RWPE2 (cell line): ENCODE measurements around the gene AIPL1.

ENCODE experiments used
- ATAC-seq: fragments of 200-7000 bp; cut with Tn5 transposase; 3 replicates; pipeline ENCODE4 v1.9.1; 2021; ENCODE audit warnings: low read depth
- DNase-seq: peaks from one replicate; pipeline ENCODE4 v3.0.0-alpha.2; 2020; ENCODE audit warnings: low spot score
- H3K27ac ChIP-seq: fragments of 450-650 bp; 2 replicates; pipeline ENCODE4 v1.5.1; 2017; ENCODE audit warnings: mild to moderate bottlenecking; ENCODE audit not compliant: poor library complexity, severe bottlenecking
- H3K27me3 ChIP-seq: fragments of 250-450 bp; sonication (Bioruptor Pico); 2 replicates; pipeline ENCODE4 v1.5.1; 2021; ENCODE audit warnings: mild to moderate bottlenecking, moderate library complexity; ENCODE audit not compliant: insufficient read depth, poor library complexity, severe bottlenecking
- H3K36me3 ChIP-seq: fragments of 250-450 bp; sonication (Bioruptor Pico); 2 replicates; pipeline ENCODE4 v1.5.1; 2020; ENCODE audit warnings: low read depth, mild to moderate bottlenecking, moderate library complexity
- H3K4me1 ChIP-seq: fragments of 250-450 bp; sonication (Bioruptor Pico); 2 replicates; pipeline ENCODE4 v1.5.1; 2021; ENCODE audit warnings: mild to moderate bottlenecking, moderate library complexity; ENCODE audit not compliant: insufficient read depth, poor library complexity, severe bottlenecking
- H3K4me3 ChIP-seq: fragments of 250-450 bp; sonication (Bioruptor Pico); 2 replicates; pipeline ENCODE4 v1.5.1; 2021; ENCODE audit warnings: mild to moderate bottlenecking, moderate library complexity; ENCODE audit not compliant: severe bottlenecking
- H3K9me3 ChIP-seq: fragments of 250-450 bp; sonication (Bioruptor Pico); 2 replicates; pipeline ENCODE4 v1.5.1; 2021; ENCODE audit warnings: mild to moderate bottlenecking, moderate library complexity; ENCODE audit not compliant: severe bottlenecking
- CTCF ChIP-seq: fragments of 450-650 bp; IDR thresholded peaks from one replicate; pipeline ENCODE4 v1.5.1; 2017; ENCODE audit warnings: mild to moderate bottlenecking, moderate library complexity; ENCODE audit not compliant: poor library complexity, severe bottlenecking

Gene AIPL1

DNA sequence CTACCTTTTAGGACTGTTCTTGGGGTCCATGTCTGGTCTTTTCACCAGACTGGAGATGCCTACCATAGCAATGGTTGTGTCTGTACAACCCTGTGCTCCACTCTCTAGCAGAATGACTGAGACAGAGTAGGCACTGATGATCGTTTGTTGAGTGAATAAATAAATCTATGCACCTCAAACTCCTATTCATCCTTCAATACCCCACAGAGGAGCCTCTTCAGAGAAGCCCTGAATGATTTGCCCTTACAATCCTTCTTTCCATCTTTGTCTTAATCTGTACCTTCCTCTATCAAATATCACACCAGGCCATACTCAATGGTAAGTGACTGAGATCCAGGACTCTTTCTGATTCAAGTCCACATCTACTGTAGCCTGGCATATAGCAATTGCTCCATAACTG, 32.6 kb upstream of the AIPL1 start:
- peaks cover 10% of the 10 kb centered on the region for H3K4me1 ChIP-seq
- ATAC-seq = no peak

DNA sequence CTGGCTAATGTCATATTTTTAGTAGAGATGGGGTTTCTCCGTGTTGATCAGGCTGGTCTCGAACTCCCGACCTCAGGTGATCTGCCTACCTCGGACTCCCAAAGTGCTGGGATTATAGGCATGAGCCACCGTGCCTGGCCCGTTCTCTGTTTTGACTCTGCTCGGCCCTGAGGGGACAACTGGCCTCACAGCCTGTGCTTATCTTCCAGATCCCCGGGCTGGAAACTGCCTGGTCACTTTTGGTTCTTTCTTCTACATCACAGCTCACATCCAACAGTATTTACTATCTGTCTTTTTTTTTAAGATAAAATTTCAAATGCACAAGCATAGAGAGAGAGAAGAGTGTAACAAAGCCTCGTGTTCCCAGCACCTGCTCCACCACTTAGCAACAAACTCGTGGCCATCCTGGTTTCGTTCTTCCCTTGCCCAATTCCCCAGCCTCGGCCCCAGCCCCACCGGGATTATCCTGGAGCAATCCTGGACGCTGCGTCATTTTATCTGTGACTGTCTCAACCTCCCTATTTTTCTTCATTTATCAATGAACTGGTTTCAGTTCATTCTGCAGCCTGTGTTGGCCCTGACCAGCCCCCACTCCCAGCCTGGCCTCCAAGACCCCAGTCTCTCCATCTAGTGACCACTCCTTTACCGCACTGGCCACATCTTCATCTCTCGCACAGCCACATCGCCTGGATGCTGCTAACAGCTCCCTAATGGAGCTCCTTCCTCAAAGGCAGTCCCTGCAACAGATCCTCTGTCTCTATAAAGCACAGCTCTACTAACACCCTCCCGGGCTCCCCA, 30.5 kb upstream of the AIPL1 start:
- no peak for ATAC-seq
- no peak overlapping the region for H3K27ac ChIP-seq
- no peaks in the 10 kb centered on the region for H3K27me3 ChIP-seq
- peaks cover 8% of the 10 kb centered on the region; the same call in 1 of the 2 replicates for H3K36me3 ChIP-seq
- no peak for TF ChIP-seq CTCF
- no peak for DNase-seq
- no peaks in the 10 kb centered on the region for H3K9me3 ChIP-seq
- no peak overlapping the region for H3K4me3 ChIP-seq
- H3K4me1 ChIP-seq = no peaks in the 10 kb centered on the region

More for the DNA sequence above, 32.6 kb upstream of the AIPL1 start:
- Histone ChIP-seq H3K36me3 (no peaks in the 10 kb centered on the region), H3K9me3 (no peaks in the 10 kb centered on the region), H3K27ac (no peak overlapping the region), H3K27me3 (no peaks in the 10 kb centered on the region), H3K4me3 (no peak overlapping the region)
- TF ChIP-seq CTCF = no peak
- DNase-seq = no peak

GRCh38 chr17:6464446-6465041, 29.6 kb upstream of the AIPL1 start:
- Histone ChIP-seq H3K9me3 (no peaks in the 10 kb centered on the region), H3K4me1 (no peaks in the 10 kb centered on the region), H3K4me3 (no peak overlapping the region), H3K27me3 (no peaks in the 10 kb centered on the region), H3K27ac (no peak overlapping the region), H3K36me3 (peaks cover 10% of the 10 kb centered on the region; the same call in 1 of the 2 replicates)
- TF ChIP-seq CTCF = no peak
- DNase-seq (no peak), ATAC-seq (no peak)

DNA sequence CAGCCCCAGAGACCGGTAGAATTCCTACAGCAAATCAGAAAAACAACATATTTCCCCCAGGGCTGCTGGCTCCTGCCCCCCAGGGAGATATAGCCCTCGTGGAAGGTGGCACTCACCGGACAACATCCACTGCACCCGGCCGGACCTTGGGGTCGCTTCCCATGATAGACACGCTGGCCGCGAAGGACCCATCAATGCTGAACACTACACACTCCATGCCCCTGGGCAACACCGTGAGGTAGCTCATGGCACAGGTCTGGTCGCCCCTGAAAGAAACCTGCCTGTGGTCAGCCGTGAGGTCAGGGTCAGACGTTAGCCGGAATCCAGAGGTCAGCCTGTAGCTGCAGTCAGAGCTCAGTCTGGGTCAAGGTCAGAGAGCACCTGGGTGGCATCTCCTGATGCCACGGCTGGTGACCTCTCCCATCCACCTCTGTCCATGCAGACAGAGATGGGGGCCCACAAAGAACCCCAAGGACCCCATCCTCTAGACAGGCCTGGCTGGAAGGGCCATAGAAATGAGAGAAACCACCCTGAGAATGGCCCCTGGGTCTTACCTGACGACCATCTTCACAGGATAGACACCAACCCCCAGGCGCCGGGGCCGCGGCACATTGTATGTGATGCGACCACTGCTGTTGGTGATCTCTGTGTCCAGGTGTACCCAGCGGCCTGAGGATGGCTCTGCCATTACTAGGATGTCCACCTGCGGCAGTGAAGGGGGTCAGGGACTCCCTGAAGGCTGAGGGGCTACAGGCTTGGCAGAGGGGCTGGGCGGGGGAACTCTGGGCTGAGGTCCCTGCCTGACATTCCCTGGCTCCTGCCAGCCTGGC, 28.9 kb upstream of the AIPL1 start:
- no peaks in the 10 kb centered on the region for H3K4me1 ChIP-seq
- no peak for TF ChIP-seq CTCF
- no peak for ATAC-seq
- no peak overlapping the region for H3K4me3 ChIP-seq
- H3K9me3 ChIP-seq = no peaks in the 10 kb centered on the region
- no peak for DNase-seq
- no peak overlapping the region for H3K27ac ChIP-seq
- H3K27me3 ChIP-seq = no peaks in the 10 kb centered on the region
- H3K36me3 ChIP-seq = peaks cover 10% of the 10 kb centered on the region; the same call in 1 of the 2 replicates
